Calu3 (cell line): ENCODE data around the gene ACTC1. TPM values are rescaled to one million over a fixed set of nuclear protein-coding genes. Genes with fewer than 3 reads are reported as not detected.

ENCODE experiments used
- BruUV-seq: library from RNA; stranded (reverse); fragments of 400-500 nt; replicated peaks from 2 replicates; lab custom pipeline; 2021; lab: Mats Ljungman, UMichigan
- CTCF ChIA-PET: fragments of 300-600 bp; sonication (Branson Sonifier 250); formaldehyde crosslinking; loops from one replicate; lab custom pipeline; 2022; ENCODE audit warnings: antibody characterized with exemption; lab: Charles Lee
- DNase-seq: peaks from one replicate; pipeline ENCODE4 v3.0.0; 2022
- H3K27ac Mint-ChIP-seq: one replicate; pipeline ENCODE4 v1.8.0; 2022; ENCODE audit warnings: mixed read lengths; ENCODE audit not compliant: unreplicated experiment
- H3K27me3 Mint-ChIP-seq: one replicate; pipeline ENCODE4 v1.8.0; 2022; ENCODE audit warnings: mixed read lengths; ENCODE audit not compliant: unreplicated experiment
- H3K36me3 Mint-ChIP-seq: one replicate; pipeline ENCODE4 v1.8.0; 2022; ENCODE audit warnings: mild to moderate bottlenecking, moderate library complexity, mixed read lengths; ENCODE audit not compliant: insufficient read depth, unreplicated experiment
- H3K4me1 Mint-ChIP-seq: one replicate; pipeline ENCODE4 v1.8.0; 2022; ENCODE audit warnings: mild to moderate bottlenecking, low read depth, mixed read lengths; ENCODE audit not compliant: unreplicated experiment
- H3K4me3 Mint-ChIP-seq: one replicate; pipeline ENCODE4 v1.8.0; 2022; ENCODE audit warnings: mild to moderate bottlenecking, low read depth, moderate library complexity, mixed read lengths; ENCODE audit not compliant: unreplicated experiment
- H3K9me3 Mint-ChIP-seq: one replicate; pipeline ENCODE4 v1.8.0; 2022; ENCODE audit warnings: low read depth, mixed read lengths; ENCODE audit not compliant: unreplicated experiment
- intact Hi-C: fragments of 100-400 bp; cut with micrococcal nuclease; formaldehyde crosslinking; loops from one replicate; pipeline ENCODE4 v1.10.0; 2022; ENCODE audit not compliant: unreplicated experiment
- total RNA-seq: library from RNA; stranded (reverse); gene quantifications from 2 replicates; pipeline ENCODE4 v1.2.3, GENCODE V29; 2022
- TF ChIP-seq, protein P1 (sequence below): fragments of 200-600 bp; IDR thresholded peaks from one replicate; pipeline ENCODE4 v1.8.0; 2022; ENCODE audit warnings: antibody characterized with exemption; ENCODE audit not compliant: unreplicated experiment

The ACTC1 gene
- total RNA-seq, 1 experiment from 2014 or later: not detected

DNA sequence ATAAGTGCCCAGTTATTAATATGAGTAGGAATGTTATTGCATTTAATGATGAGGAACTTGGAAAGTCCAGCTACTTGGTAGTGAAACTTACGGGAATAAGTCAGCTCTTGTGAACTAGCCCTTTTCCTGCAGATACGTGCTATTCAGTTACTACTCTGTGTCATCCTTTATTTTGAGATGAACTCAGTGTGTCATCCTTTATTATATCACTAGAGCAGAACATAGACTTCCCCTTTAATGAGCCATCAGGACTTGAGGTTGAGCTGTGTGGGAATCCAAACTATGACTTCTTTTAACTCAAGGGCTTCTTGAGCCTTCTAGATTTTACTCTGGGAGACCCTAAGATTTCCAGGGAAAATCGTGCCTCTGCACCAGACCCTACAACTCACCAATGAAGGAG is 3.6 kb downstream of the ACTC1 start:
- no peaks in the 10 kb centered on the region for H3K36me3 Mint-ChIP-seq
- H3K27ac Mint-ChIP-seq: no peak overlapping the region
- no peaks in the 10 kb centered on the region for H3K9me3 Mint-ChIP-seq
- intact Hi-C loops: no loop called here
- CTCF ChIA-PET: no interaction called here
- TF ChIP-seq, protein P1, sequence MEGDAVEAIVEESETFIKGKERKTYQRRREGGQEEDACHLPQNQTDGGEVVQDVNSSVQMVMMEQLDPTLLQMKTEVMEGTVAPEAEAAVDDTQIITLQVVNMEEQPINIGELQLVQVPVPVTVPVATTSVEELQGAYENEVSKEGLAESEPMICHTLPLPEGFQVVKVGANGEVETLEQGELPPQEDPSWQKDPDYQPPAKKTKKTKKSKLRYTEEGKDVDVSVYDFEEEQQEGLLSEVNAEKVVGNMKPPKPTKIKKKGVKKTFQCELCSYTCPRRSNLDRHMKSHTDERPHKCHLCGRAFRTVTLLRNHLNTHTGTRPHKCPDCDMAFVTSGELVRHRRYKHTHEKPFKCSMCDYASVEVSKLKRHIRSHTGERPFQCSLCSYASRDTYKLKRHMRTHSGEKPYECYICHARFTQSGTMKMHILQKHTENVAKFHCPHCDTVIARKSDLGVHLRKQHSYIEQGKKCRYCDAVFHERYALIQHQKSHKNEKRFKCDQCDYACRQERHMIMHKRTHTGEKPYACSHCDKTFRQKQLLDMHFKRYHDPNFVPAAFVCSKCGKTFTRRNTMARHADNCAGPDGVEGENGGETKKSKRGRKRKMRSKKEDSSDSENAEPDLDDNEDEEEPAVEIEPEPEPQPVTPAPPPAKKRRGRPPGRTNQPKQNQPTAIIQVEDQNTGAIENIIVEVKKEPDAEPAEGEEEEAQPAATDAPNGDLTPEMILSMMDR: no peak
- no peak for DNase-seq
- BruUV-seq: no TSS peak
- no peak overlapping the region for H3K4me3 Mint-ChIP-seq
- H3K27me3 Mint-ChIP-seq: peaks cover 71% of the 10 kb centered on the region
- no peaks in the 10 kb centered on the region for H3K4me1 Mint-ChIP-seq

DNA sequence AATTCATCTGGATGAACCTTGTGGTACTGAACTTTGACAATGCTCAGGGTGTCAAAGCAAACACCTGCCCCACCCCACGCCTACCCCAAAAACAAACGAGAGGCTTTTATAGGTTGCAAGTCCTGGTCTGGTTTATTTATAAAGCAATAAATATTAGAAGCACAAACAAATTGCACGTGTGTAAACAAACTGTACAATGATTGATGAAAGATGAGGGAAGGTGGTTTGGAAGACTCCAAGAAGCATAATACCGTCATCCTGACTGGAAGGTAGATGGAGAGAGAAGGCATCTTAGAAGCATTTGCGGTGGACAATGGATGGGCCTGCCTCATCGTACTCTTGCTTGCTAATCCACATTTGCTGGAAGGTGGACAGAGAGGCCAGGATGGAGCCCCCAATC is 5.2 kb downstream of the ACTC1 start:
- DNase-seq: no peak
- no peaks in the 10 kb centered on the region for H3K4me1 Mint-ChIP-seq
- no peak overlapping the region for H3K27ac Mint-ChIP-seq
- CTCF ChIA-PET: no interaction called here
- no TSS peak for BruUV-seq
- no peaks in the 10 kb centered on the region for H3K9me3 Mint-ChIP-seq
- peaks cover 63% of the 10 kb centered on the region for H3K27me3 Mint-ChIP-seq
- H3K4me3 Mint-ChIP-seq: no peak overlapping the region
- TF ChIP-seq, protein P1: no peak
- H3K36me3 Mint-ChIP-seq: no peaks in the 10 kb centered on the region
- intact Hi-C loops: no loop called here

DNA sequence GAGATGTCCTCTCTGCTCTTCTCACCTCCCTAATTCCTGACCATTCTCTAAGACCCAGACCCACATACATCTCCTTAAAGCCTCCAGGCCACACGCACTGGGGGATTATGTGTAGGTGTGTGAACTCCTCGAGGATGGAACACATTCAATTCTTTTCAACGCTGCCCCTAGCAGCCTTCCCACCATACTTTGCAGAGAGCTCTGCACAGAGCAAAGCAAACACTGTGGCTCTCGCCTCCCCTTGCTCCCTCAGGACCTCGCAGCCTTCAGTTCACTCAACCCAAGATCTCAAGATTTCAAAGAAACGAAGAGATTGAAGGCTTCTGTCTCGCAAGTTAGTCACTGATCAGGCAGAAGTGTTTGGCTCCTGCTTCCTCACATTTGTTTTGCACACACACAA is 6.0 kb downstream of the ACTC1 start:
- H3K4me1 Mint-ChIP-seq: no peaks in the 10 kb centered on the region
- no peak for DNase-seq
- CTCF ChIA-PET: no interaction called here
- no peak overlapping the region for H3K27ac Mint-ChIP-seq
- TF ChIP-seq, protein P1: no peak
- peaks cover 56% of the 10 kb centered on the region for H3K27me3 Mint-ChIP-seq
- H3K9me3 Mint-ChIP-seq: no peaks in the 10 kb centered on the region
- no TSS peak for BruUV-seq
- intact Hi-C loops: no loop called here
- no peak overlapping the region for H3K4me3 Mint-ChIP-seq
- no peaks in the 10 kb centered on the region for H3K36me3 Mint-ChIP-seq

DNA sequence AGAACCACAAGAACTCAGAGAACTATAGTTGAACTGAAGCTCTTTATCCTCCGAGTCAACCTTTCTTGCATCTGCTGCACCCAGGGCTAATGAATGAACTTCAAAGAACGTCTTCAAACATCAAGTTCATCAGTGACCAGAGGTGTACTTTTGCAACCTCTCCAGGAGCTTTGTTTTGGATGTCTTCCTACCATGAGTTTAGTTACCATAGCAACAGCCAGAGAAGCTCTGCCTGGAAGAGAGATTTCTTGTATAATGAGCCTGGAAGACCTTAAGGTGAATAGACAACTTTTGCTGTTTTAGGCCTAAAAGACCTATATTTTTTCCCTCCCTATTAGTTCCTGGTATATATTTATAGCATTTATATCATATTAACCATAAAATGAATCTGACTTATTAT is 9.1 kb downstream of the ACTC1 start:
- no peak overlapping the region for H3K27ac Mint-ChIP-seq
- no peak overlapping the region for H3K4me3 Mint-ChIP-seq
- intact Hi-C loops: no loop called here
- H3K27me3 Mint-ChIP-seq: peaks cover 25% of the 10 kb centered on the region
- H3K36me3 Mint-ChIP-seq: no peaks in the 10 kb centered on the region
- CTCF ChIA-PET: no interaction called here
- TF ChIP-seq, protein P1: no peak
- no peaks in the 10 kb centered on the region for H3K9me3 Mint-ChIP-seq
- no peak for DNase-seq
- H3K4me1 Mint-ChIP-seq: no peaks in the 10 kb centered on the region
- BruUV-seq: no TSS peak
